ENCODE measurements around the gene MYO1A. TPM values are rescaled to one million over a fixed set of nuclear protein-coding genes. Genes with fewer than 3 reads are reported as not detected.
A peak's percentile ranks its signal among the peaks of the same experiment; 100 is the strongest.

The MYO1A gene
- total RNA-seq, 1 experiment from 2014 or later = 0.26 TPM

- Histone ChIP-seq H4K91ac (ENCODE audit: insufficient read length, low read depth, low read length) (no peak overlapping the region), H3K4me2 (ENCODE audit: insufficient read depth, insufficient read length, low read length) (peak overlapping the region; percentile 63), H4K8ac (replicated peaks; ENCODE audit: insufficient read length, low read depth, low read length) (no peak overlapping the region), H2BK20ac (ENCODE audit: low read depth, low read length, poor library complexity, severe bottlenecking) (no peak overlapping the region), H2BK15ac (ENCODE audit: low read depth, low read length) (no peak overlapping the region), H4K5ac (ENCODE audit: insufficient read length, low read depth, low read length) (no peak overlapping the region), H3K27ac (ENCODE audit: insufficient read length, low read depth, low read length) (no peak overlapping the region), H3K14ac (ENCODE audit: insufficient read depth, low read length) (no peak overlapping the region), H3K27me3 (ENCODE audit: insufficient read depth, low read length) (no peaks in the 10 kb centered on the region), H2BK5ac (ENCODE audit: insufficient read length, low read length) (no peak overlapping the region), H3K18ac (ENCODE audit: insufficient read length, low read depth, low read length) (peak overlapping the region; percentile 12), H2AK5ac (ENCODE audit: insufficient read length, low read length) (no peak overlapping the region), H3T11ph (ENCODE audit: low read length) (no peak overlapping the region), H3K79me2 (ENCODE audit: insufficient read depth, low read length) (no peaks in the 10 kb centered on the region; the same call in 1 of the 2 replicates), H3K4me1 (ENCODE audit: insufficient read depth, low read length) (no peaks in the 10 kb centered on the region), H3K23ac (ENCODE audit: insufficient read length, low read depth, low read length) (no peak overlapping the region), H3K56ac (ENCODE audit: insufficient read length, low read depth, low read length) (no peak overlapping the region), H2BK120ac (ENCODE audit: low read depth, low read length, poor library complexity, severe bottlenecking) (no peak overlapping the region), H4K20me1 (ENCODE audit: control insufficient read depth, insufficient read depth, insufficient read length) (no peaks in the 10 kb centered on the region), H2BK12ac (ENCODE audit: insufficient read length, low read depth, low read length) (no peak overlapping the region), H3K9ac (ENCODE audit: extremely low read depth, insufficient read length, low read length) (peak overlapping the region; percentile 5), H2AFZ (ENCODE audit: low read length) (no peak overlapping the region), H3K79me1 (ENCODE audit: insufficient read depth, low read depth, low read length, poor library complexity, severe bottlenecking) (no peaks in the 10 kb centered on the region), H3K4ac (ENCODE audit: low read depth, low read length) (no peak overlapping the region), H3K9me3 (ENCODE audit: control insufficient read depth, low read depth, low read length) (no peaks in the 10 kb centered on the region), H3K23me2 (ENCODE audit: insufficient read length, low read depth, low read length, poor library complexity, severe bottlenecking) (peaks cover 9% of the 10 kb centered on the region)
- TF ChIP-seq CTCF (conservative IDR thresholded peaks at IDR 0.05) = no peak
- DNase-seq = peak; percentile 87
- WGBS (ENCODE audit: extremely low coverage, insufficient read length, low lambda C conversion rate) = no CpG with 5 or more reads among the region's 52 CpGs
- Mint-ChIP-seq H3K9me3 (no peaks in the 10 kb centered on the region; a peak in 1 of 5 replicates), H3K27me3 (ENCODE audit: low read depth) (no peaks in the 10 kb centered on the region), H3K36me3 (ENCODE audit: insufficient read depth in 1 of 3, low read depth in 3 of 3) (peaks cover 5 to 23% (median 23%) of the 10 kb centered on the region in 3 experiments), H3K27ac (peak overlapping the region; percentile 97 to 100 (median 98)), H3K4me3 (peak overlapping the region; percentile 79 to 91), H3K4me1 (peaks cover 36 to 40% of the 10 kb centered on the region in 2 experiments)
These were observed 37.2 kb upstream of the MYO1A start for GRCh38 chr12:57087010-57087690.

Data from H9 (cell line).